Measurements from ENCODE around the gene CDH26. TPM values are rescaled to one million over a fixed set of nuclear protein-coding genes. Genes with fewer than 3 reads are reported as not detected.

CDH26 gene
- polyA plus RNA-seq, 3 donors, result 1.3 to 3.0 (median 2.0) TPM

GRCh38 chr20:59992526-59993084 is 34.4 kb downstream of the CDH26 start:
- H3K9me3 Mint-ChIP-seq, result peaks cover 0 to 3% (median 0%) of the 10 kb centered on the region in 7 donors
- Histone ChIP-seq H3K4me1 (ENCODE audit: control insufficient read depth in 1 of 2, insufficient read depth in 2 of 2, low read length in 2 of 2) (peaks cover 46 to 61% of the 10 kb centered on the region in 2 donors), H2AFZ (ENCODE audit: insufficient read depth, low read depth, low read length, poor library complexity, severe bottlenecking) (no peak overlapping the region), H3K27ac (ENCODE audit: low read depth in 1 of 2, low read length in 2 of 2) (no peak overlapping the region), H3K36me3 (replicated peaks in 1 of 2; ENCODE audit: control insufficient read depth in 1 of 2, insufficient read depth in 2 of 2, low read length in 2 of 2) (no peaks in the 10 kb centered on the region), H3K4me2 (replicated peaks; ENCODE audit: extremely low read depth, low read length, poor library complexity, severe bottlenecking) (no peak overlapping the region), H3K79me2 (ENCODE audit: insufficient read depth, low read length) (no peaks in the 10 kb centered on the region), H3K4me3 (replicated peaks in 1 of 3; ENCODE audit: low read depth in 2 of 3, low read length in 3 of 3) (no peak overlapping the region), H3K9ac (ENCODE audit: insufficient read depth, low read length, poor library complexity, severe bottlenecking) (no peak overlapping the region), H3K27me3 (ENCODE audit: control insufficient read depth in 2 of 2, insufficient read depth in 2 of 2, low read length in 2 of 2) (no peaks in the 10 kb centered on the region), H4K20me1 (ENCODE audit: insufficient read depth, low read length) (no peaks in the 10 kb centered on the region), H3K9me3 (replicated peaks in 1 of 2; ENCODE audit: control insufficient read depth in 1 of 2, insufficient read depth in 1 of 2, low read length in 2 of 2) (no peaks in the 10 kb centered on the region)
- no peak for DNase-seq
- peaks cover 64% of the 10 kb centered on the region for H3K4me1 Mint-ChIP-seq
- no CpG with 5 or more reads among the region's 4 CpGs for WGBS (ENCODE audit: insufficient coverage)
- H3K27ac Mint-ChIP-seq, result peak overlapping the region in 1 of 7 donors; percentile 45
- peak; percentile 12 for TF ChIP-seq CTCF (IDR thresholded peaks at IDR 0.05)
- H3K4me3 Mint-ChIP-seq, result no peak overlapping the region
- peaks cover 0 to 3% (median 0%) of the 10 kb centered on the region in 3 donors for H3K27me3 Mint-ChIP-seq (ENCODE audit: low read depth in 3 of 3)
- peaks cover 4 to 5% of the 10 kb centered on the region in 2 donors for H3K36me3 Mint-ChIP-seq
- intact Hi-C loops (cut with micrococcal nuclease), result no loop called here

- H3K27me3 ChIP-seq (ENCODE audit: control insufficient read depth in 2 of 2, insufficient read depth in 2 of 2, low read length in 2 of 2), result no peaks in the 10 kb centered on the region
- peak overlapping the region; percentile 69 for H3K4me2 ChIP-seq (replicated peaks; ENCODE audit: extremely low read depth, low read length, poor library complexity, severe bottlenecking)
- no peaks in the 10 kb centered on the region for H4K20me1 ChIP-seq (ENCODE audit: insufficient read depth, low read length)
- H3K79me2 ChIP-seq (ENCODE audit: insufficient read depth, low read length), result no peaks in the 10 kb centered on the region
- H3K4me1 Mint-ChIP-seq, result peaks cover 55% of the 10 kb centered on the region
- H3K27ac ChIP-seq (ENCODE audit: low read depth in 1 of 2, low read length in 2 of 2), result peak overlapping the region in 1 of 2 donors; percentile 51
- H3K9me3 ChIP-seq (replicated peaks in 1 of 2; ENCODE audit: control insufficient read depth in 1 of 2, insufficient read depth in 1 of 2, low read length in 2 of 2), result no peaks in the 10 kb centered on the region
- TF ChIP-seq CTCF (IDR thresholded peaks at IDR 0.05), result no peak
- DNase-seq, result peak in 1 of 3 donors; percentile 27
- peaks cover 36 to 51% of the 10 kb centered on the region in 2 donors for H3K4me1 ChIP-seq (ENCODE audit: control insufficient read depth in 1 of 2, insufficient read depth in 2 of 2, low read length in 2 of 2)
- peak overlapping the region; percentile 29 for H3K9ac ChIP-seq (ENCODE audit: insufficient read depth, low read length, poor library complexity, severe bottlenecking)
- peaks cover 0 to 3% (median 2%) of the 10 kb centered on the region in 3 donors for H3K27me3 Mint-ChIP-seq (ENCODE audit: low read depth in 3 of 3)
- 10% methylated on average over 9 of the region's 18 CpGs for WGBS (ENCODE audit: insufficient coverage)
- peak overlapping the region; percentile 66 for H2AFZ ChIP-seq (ENCODE audit: insufficient read depth, low read depth, low read length, poor library complexity, severe bottlenecking)
- peak overlapping the region; percentile 75 to 91 for H3K4me3 Mint-ChIP-seq
- no peaks in the 10 kb centered on the region for H3K36me3 ChIP-seq (replicated peaks in 1 of 2; ENCODE audit: control insufficient read depth in 1 of 2, insufficient read depth in 2 of 2, low read length in 2 of 2)
- peaks cover 0 to 2% (median 0%) of the 10 kb centered on the region in 7 donors for H3K9me3 Mint-ChIP-seq
- peak overlapping the region in 6 of 7 donors; percentile 20 to 86 (median 65) for H3K27ac Mint-ChIP-seq
- H3K4me3 ChIP-seq (replicated peaks in 1 of 3; ENCODE audit: low read depth in 2 of 3, low read length in 3 of 3), result peak overlapping the region; percentile 3 to 67 (median 50)
- intact Hi-C loops (cut with micrococcal nuclease), result no loop called here
- peaks cover 4 to 10% of the 10 kb centered on the region in 2 donors for H3K36me3 Mint-ChIP-seq
Measured at GRCh38 chr20:59993736-59994430, 35.7 kb downstream of the CDH26 start.
